H1 (cell line): Measurements from ENCODE around the gene MSANTD4. TPM values are rescaled to one million over a fixed set of nuclear protein-coding genes. Genes with fewer than 3 reads are reported as not detected.

Experiments used
- CTCF ChIA-PET: fragments of 300-600 bp; sonication (Branson Sonifier 250); formaldehyde crosslinking; loops from one replicate; lab custom pipeline; 2021; ENCODE audit not compliant: partially characterized antibody; lab: Charles Lee
- POLR2A ChIA-PET: fragments of 300-600 bp; sonication (Branson Sonifier 250); formaldehyde crosslinking; loops from one replicate; lab custom pipeline; 2021; ENCODE audit warnings: inconsistent platforms; ENCODE audit not compliant: partially characterized antibody; lab: Charles Lee
- DNase-seq, 2 experiments: peaks; one replicate each; pipeline versions ENCODE4 v3.0.0 to v3.0.0-alpha.2; 2010 to 2022; ENCODE audit warnings: low spot score in 2 of 2, low read depth in 1 of 2, mixed read lengths in 1 of 2
- FAIRE-seq: peaks from 2 replicates; lab custom pipeline; 2011; peaks lifted over from hg19 to GRCh38; lab: Jason Lieb, UNC
- H2AFZ ChIP-seq: 2 replicates; pipeline ENCODE4 v1.8.1; 2012; ENCODE audit warnings: low read length, inconsistent platforms
- H2AK5ac ChIP-seq: 2 replicates; pipeline ENCODE4 v1.6.1; 2013; ENCODE audit warnings: low read depth, low read length
- H2BK120ac ChIP-seq: replicated peaks from 2 replicates; pipeline ENCODE3; 2013; ENCODE audit warnings: low read depth, low read length, inconsistent platforms
- H2BK12ac ChIP-seq: 2 replicates; pipeline ENCODE4 v1.6.1; 2013; ENCODE audit warnings: low read depth, low read length
- H2BK15ac ChIP-seq: 2 replicates; pipeline ENCODE4 v1.6.1; 2013; ENCODE audit warnings: low read length
- H2BK20ac ChIP-seq: 2 replicates; pipeline ENCODE4 v1.6.1; 2013; ENCODE audit warnings: low read length
- H2BK5ac ChIP-seq: 2 replicates; pipeline ENCODE4 v1.6.1; 2013; ENCODE audit warnings: low read depth, low read length
- H3K14ac ChIP-seq: 2 replicates; pipeline ENCODE4 v1.6.1; 2013; ENCODE audit warnings: inconsistent platforms; ENCODE audit not compliant: insufficient read length
- H3K18ac ChIP-seq: 2 replicates; pipeline ENCODE4 v1.6.1; 2013; ENCODE audit warnings: low read length; ENCODE audit errors: extremely low read depth
- H3K23ac ChIP-seq: 2 replicates; pipeline ENCODE4 v1.6.1; 2013; ENCODE audit warnings: inconsistent platforms; ENCODE audit not compliant: insufficient read length
- H3K23me2 ChIP-seq: 2 replicates; pipeline ENCODE4 v1.6.1; 2013; ENCODE audit warnings: low read depth, low read length
- H3K27ac ChIP-seq: 2 replicates; pipeline ENCODE4 v1.6.1; 2011; ENCODE audit warnings: low read depth, low read length, inconsistent platforms
- H3K27me3 ChIP-seq, 4 experiments: replicated peaks in 1 of 4; 1 replicate in 1 of 4; 2 replicates in 3 of 4; pipeline versions ENCODE4 v1.6.1 to v1.8.1; 2011 to 2013; ENCODE audit warnings: low read length in 3 of 4, mild to moderate bottlenecking in 3 of 4, inconsistent platforms in 2 of 4, mixed read lengths in 2 of 4, moderate library complexity in 1 of 4; ENCODE audit not compliant: control insufficient read depth in 3 of 4, insufficient read depth in 3 of 4; ENCODE audit errors: extremely low read depth in 1 of 4
- H3K36me3 ChIP-seq, 4 experiments: 2 replicates each; pipeline versions ENCODE4 v1.6.1 to v1.8.1; 2011 to 2013; ENCODE audit warnings: mild to moderate bottlenecking in 4 of 4, low read length in 3 of 4, moderate library complexity in 2 of 4, control low read depth in 1 of 4, inconsistent platforms in 1 of 4; ENCODE audit not compliant: insufficient read depth in 4 of 4, control insufficient read depth in 2 of 4
- H3K4ac ChIP-seq: replicated peaks from 2 replicates; pipeline ENCODE3; 2013; ENCODE audit warnings: low read length, low read depth, mixed read lengths, inconsistent platforms; ENCODE audit not compliant: insufficient read length
- H3K4me1 ChIP-seq, 4 experiments: replicated peaks in 1 of 4; 1 replicate in 1 of 4; 2 replicates in 3 of 4; pipeline versions ENCODE4 v1.6.1 to v1.8.1; 2011 to 2013; ENCODE audit warnings: low read length in 3 of 4, inconsistent platforms in 2 of 4, mixed read lengths in 1 of 4; ENCODE audit not compliant: insufficient read depth in 4 of 4, control insufficient read depth in 3 of 4
- H3K4me2 ChIP-seq, 2 experiments: 2 replicates each; pipeline versions ENCODE4 v1.6.1 to v1.8.1; 2011 to 2013; ENCODE audit warnings: low read depth in 2 of 2, low read length in 2 of 2, control low read depth in 1 of 2, inconsistent platforms in 1 of 2, mild to moderate bottlenecking in 1 of 2; ENCODE audit not compliant: insufficient read depth in 1 of 2
- H3K4me3 ChIP-seq, 4 experiments: fragments of 200-600, 300-600 bp in 1 of 4; sonication (generic), shearing (Covaris generic), sonication (Bioruptor Twin) in 1 of 4; 2 replicates each; pipeline versions ENCODE4 v1.5.1 to v1.8.1; 2011 to 2016; ENCODE audit warnings: low read length in 4 of 4, low read depth in 3 of 4, control low read depth in 2 of 4, inconsistent platforms in 2 of 4, mild to moderate bottlenecking in 2 of 4, mixed read lengths in 1 of 4, moderate library complexity in 1 of 4; ENCODE audit not compliant: insufficient read depth in 2 of 4; ENCODE audit errors: extremely low read depth in 1 of 4
- H3K56ac ChIP-seq: replicated peaks from 2 replicates; pipeline ENCODE3; 2013; ENCODE audit warnings: low read depth, mild to moderate bottlenecking, mixed read lengths, low read length, inconsistent platforms; ENCODE audit not compliant: insufficient read length
- H3K79me1 ChIP-seq: 2 replicates; pipeline ENCODE4 v1.6.1; 2013; ENCODE audit warnings: low read depth, low read length, control low read depth
- H3K79me2 ChIP-seq, 2 experiments: 2 replicates each; pipeline versions ENCODE4 v1.6.1 to v1.8.1; 2012 to 2013; ENCODE audit warnings: low read length in 2 of 2, mild to moderate bottlenecking in 2 of 2, inconsistent platforms in 1 of 2; ENCODE audit not compliant: insufficient read depth in 2 of 2, control insufficient read depth in 1 of 2
- H3K9ac ChIP-seq, 4 experiments: replicated peaks in 1 of 4; 1 replicate in 1 of 4; 2 replicates in 3 of 4; pipeline versions ENCODE4 v1.6.1 to v1.8.1; 2011 to 2013; ENCODE audit warnings: low read depth in 3 of 4, low read length in 3 of 4, control low read depth in 2 of 4, mild to moderate bottlenecking in 2 of 4, moderate library complexity in 2 of 4, inconsistent platforms in 1 of 4; ENCODE audit errors: extremely low read depth in 1 of 4
- H3K9me3 ChIP-seq, 2 experiments: 2 replicates each; pipeline versions ENCODE4 v1.6.1 to v1.8.1; 2012 to 2013; ENCODE audit warnings: mild to moderate bottlenecking in 2 of 2, moderate library complexity in 2 of 2, control low read depth in 1 of 2, inconsistent platforms in 1 of 2, low read depth in 1 of 2, low read length in 1 of 2, mixed read lengths in 1 of 2; ENCODE audit not compliant: insufficient read depth in 2 of 2
- H4K20me1 ChIP-seq, 2 experiments: replicated peaks in 1 of 2; 2 replicates each; pipeline versions ENCODE3 to v1.8.1; 2011 to 2013; ENCODE audit warnings: inconsistent platforms in 2 of 2, low read length in 2 of 2, mild to moderate bottlenecking in 1 of 2; ENCODE audit not compliant: insufficient read depth in 2 of 2, control insufficient read depth in 1 of 2
- H4K5ac ChIP-seq: 2 replicates; pipeline ENCODE4 v1.6.1; 2013; ENCODE audit warnings: low read length, low read depth, mixed read lengths, inconsistent platforms; ENCODE audit not compliant: insufficient read length
- H4K8ac ChIP-seq: 2 replicates; pipeline ENCODE4 v1.8.0; 2013; ENCODE audit warnings: mild to moderate bottlenecking, moderate library complexity, low read length, inconsistent platforms; ENCODE audit not compliant: insufficient read depth; ENCODE audit errors: extremely low read depth
- H4K91ac ChIP-seq: replicated peaks from 2 replicates; pipeline ENCODE3; 2013; ENCODE audit warnings: low read length, mixed read lengths, inconsistent platforms; ENCODE audit not compliant: insufficient read length
- CEBPB ChIP-seq: IDR thresholded peaks from 2 replicates; pipeline ENCODE4 v1.6.1; 2012; ENCODE audit warnings: low read depth, low read length
- EGR1 ChIP-seq: IDR thresholded peaks from 2 replicates; pipeline ENCODE4 v1.6.1; 2011; ENCODE audit warnings: low read depth, low read length, borderline replicate concordance
- EP300 ChIP-seq, 2 experiments: IDR thresholded peaks; 1 replicate in 1 of 2; 2 replicates in 1 of 2; pipeline ENCODE4 v1.6.1; 2011 to 2012; ENCODE audit warnings: low read depth in 2 of 2, low read length in 2 of 2, mild to moderate bottlenecking in 2 of 2, borderline replicate concordance in 1 of 2, inconsistent platforms in 1 of 2, moderate library complexity in 1 of 2
- GTF2F1 ChIP-seq: IDR thresholded peaks from 2 replicates; pipeline ENCODE4 v1.6.1; 2012; ENCODE audit warnings: low read depth, low read length, improper control_type of control experiment, borderline replicate concordance
- JUND ChIP-seq: IDR thresholded peaks from 2 replicates; pipeline ENCODE4 v1.6.1; 2011; ENCODE audit warnings: mild to moderate bottlenecking, improper control_type of control experiment, low read length
- POLR2A ChIP-seq, 2 experiments: IDR thresholded peaks; 1 replicate in 1 of 2; 2 replicates in 1 of 2; pipeline ENCODE4 v1.6.1; 2011; ENCODE audit warnings: low read depth in 2 of 2, low read length in 2 of 2, mild to moderate bottlenecking in 2 of 2; ENCODE audit errors: control extremely low read depth in 1 of 2
- RBBP5 ChIP-seq: IDR thresholded peaks from 2 replicates; pipeline ENCODE4 v1.7.1; 2012; ENCODE audit warnings: low read depth, mild to moderate bottlenecking, inconsistent platforms, low read length, moderate library complexity, borderline replicate concordance
- SUZ12 ChIP-seq: fragments of 200-600 bp; sonication (generic); IDR thresholded peaks from 2 replicates; pipeline ENCODE4 v1.6.1; 2012; ENCODE audit warnings: mild to moderate bottlenecking, inconsistent platforms, low read length, moderate library complexity, mixed read lengths
- YY1 ChIP-seq: IDR thresholded peaks from 2 replicates; pipeline ENCODE4 v1.6.1; 2011; ENCODE audit warnings: low read depth, mild to moderate bottlenecking, low read length
- WGBS, 2 experiments: shearing (Covaris generic) in 1 of 2; methylation state at CpG; one replicate each; pipeline versions ENCODE4 v1.1.6 to v1.1.7; 2013 to 2015; ENCODE audit warnings: low lambda C conversion rate in 2 of 2, mixed read lengths in 2 of 2, inconsistent platforms in 1 of 2, low coverage in 1 of 2, missing lambda C conversion rate in 1 of 2; ENCODE audit not compliant: insufficient replicate concordance in 2 of 2, insufficient coverage in 1 of 2, insufficient read length in 1 of 2; ENCODE audit errors: extremely low coverage in 1 of 2, missing lambda C conversion rate in 1 of 2; 5-methylcytosine and 5-hydroxymethylcytosine counted together
- polyA plus RNA-seq, 7 experiments: library from polyadenylated mRNA; depleted of rRNA in 3 of 7; stranded (reverse) in 5 of 7; unstranded in 2 of 7; fragments of >200 nt in 5 of 7; fragments of 200-250 nt in 2 of 7; gene quantifications; 1 replicate in 5 of 7; 2 replicates in 1 of 7; 4 replicates in 1 of 7; pipeline versions ENCODE4 v1.2.1 to v1.2.3, GENCODE V29; 2011 to 2013; ENCODE audit warnings: missing spikeins in 2 of 7, mixed read lengths in 2 of 7
- total RNA-seq: library from RNA; stranded (reverse); fragmentation: NEBNext Ultra II Directional; extraction: Animal tissue kit (Norgen Biotek cat#: 25700); gene quantifications from 2 replicates; pipeline ENCODE4 v1.2.1, GENCODE V29; 2021
- TF ChIP-seq, protein P1 (sequence below): IDR thresholded peaks from 2 replicates; pipeline ENCODE4 v1.6.1; 2012; ENCODE audit warnings: inconsistent platforms

MSANTD4 gene
- total and polyA plus RNA-seq, 2 of the 8 experiments (the other 6 are each of a cell fraction or from before 2014, with no cell fraction given), result 5.1 to 21.9 TPM

DNA sequence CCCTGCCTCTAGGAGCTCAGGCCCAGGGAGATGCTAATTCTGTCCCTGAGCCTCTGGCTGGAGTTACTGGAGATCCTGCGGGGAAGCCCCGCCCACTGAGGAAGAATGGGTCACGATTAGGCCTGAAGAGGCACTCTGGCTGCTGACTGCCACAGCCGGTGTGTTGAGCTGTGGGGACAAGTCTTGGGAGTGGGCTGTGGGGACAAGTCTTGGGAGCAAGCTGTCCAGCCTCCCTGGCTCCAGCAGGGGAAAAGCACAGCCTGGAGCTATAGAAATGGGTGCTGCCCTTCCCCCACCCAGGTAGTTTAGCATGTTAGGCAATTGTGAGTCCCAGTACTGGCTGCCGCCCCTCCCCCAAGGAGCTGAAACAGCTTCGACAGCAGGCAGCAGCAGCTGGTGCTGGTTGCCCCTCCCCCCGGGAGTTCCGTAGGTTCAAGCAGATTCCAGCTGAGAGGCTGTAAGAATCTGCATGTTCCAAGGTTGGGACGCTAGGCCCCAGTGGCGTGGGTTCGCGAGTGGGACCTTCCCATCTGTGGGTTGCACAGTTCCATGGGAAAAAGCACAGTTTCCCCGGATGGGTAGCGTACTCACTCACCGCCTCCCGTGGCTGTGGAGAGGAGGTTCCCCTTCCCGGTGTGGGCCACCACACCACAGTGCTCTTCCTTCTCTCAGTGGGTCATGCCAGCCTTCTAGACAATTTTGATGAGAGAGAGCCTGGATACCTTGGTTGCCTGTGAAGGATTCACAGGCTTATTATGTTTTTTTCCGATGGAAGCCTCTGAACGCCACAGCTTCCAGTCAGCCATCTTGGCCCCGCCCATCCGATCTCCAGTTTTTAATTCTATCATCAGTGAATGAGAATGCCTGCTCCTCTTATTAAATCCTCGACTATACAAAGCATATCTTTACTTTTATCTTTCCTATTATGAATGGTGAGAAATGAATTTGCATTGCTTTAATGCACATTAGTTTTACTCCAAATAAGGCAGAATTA is 61.5 kb downstream of the MSANTD4 start:
- H2AK5ac ChIP-seq, result no peak overlapping the region
- peak overlapping the region; percentile 47 to 52; a peak in 3 of 4 replicates for H3K4me2 ChIP-seq
- peak overlapping the region; percentile 73 for H3K27ac ChIP-seq
- H3K79me1 ChIP-seq, result no peaks in the 10 kb centered on the region
- H3K23me2 ChIP-seq, result no peaks in the 10 kb centered on the region
- H4K5ac ChIP-seq, result peak overlapping the region; percentile 66
- H2BK120ac ChIP-seq, result peak overlapping the region; percentile 79
- CTCF ChIA-PET, result interaction anchor here (0.7 kb wide), 1 partner anchor 13 kb away, joined by 3 read pairs; no protein-coding TSS in a partner anchor
- no peak overlapping the region for H3K4ac ChIP-seq
- peak overlapping the region; percentile 52 for H4K91ac ChIP-seq
- peak overlapping the region; percentile 90; the same call in 1 of the 2 replicates for H4K8ac ChIP-seq
- no peak overlapping the region; a peak in 2 of 8 replicates for H3K4me3 ChIP-seq
- no peaks in the 10 kb centered on the region for H3K27me3 ChIP-seq
- no peaks in the 10 kb centered on the region for H3K79me2 ChIP-seq
- no peak overlapping the region for H3K23ac ChIP-seq
- no peaks in the 10 kb centered on the region for H3K9me3 ChIP-seq
- peaks cover 0 to 11% (median 3%) of the 10 kb centered on the region in 4 experiments; a peak in 6 of 7 replicates for H3K4me1 ChIP-seq
- H2AFZ ChIP-seq, result peak overlapping the region; percentile 86; the same call in 1 of the 2 replicates
- WGBS, 2 experiments, result 89% methylated on average over 13 of the region's 22 CpGs; no CpG with 5 or more reads in 1 of the 2 experiments
- H2BK20ac ChIP-seq, result peak overlapping the region; percentile 75; the same call in 1 of the 2 replicates
- H3K56ac ChIP-seq, result peak overlapping the region; percentile 59
- POLR2A ChIA-PET, result interaction anchor here (0.6 to 1.4 kb wide), 4 partner anchors 13 to 36 kb away, joined by 3 read pairs; no protein-coding TSS in a partner anchor
- FAIRE-seq (no peak), DNase-seq (peak in 1 of 2 experiments; percentile 72)
- H4K20me1 ChIP-seq, result no peaks in the 10 kb centered on the region
- H2BK15ac ChIP-seq, result no peak overlapping the region
- no peak overlapping the region; a peak in 1 of 7 replicates for H3K9ac ChIP-seq
- no peak overlapping the region for H3K14ac ChIP-seq
- peak overlapping the region; percentile 96 for H2BK12ac ChIP-seq
- peak overlapping the region; percentile 96 for H3K18ac ChIP-seq
- peak overlapping the region; percentile 97 for H2BK5ac ChIP-seq
- no peaks in the 10 kb centered on the region for H3K36me3 ChIP-seq
- TF ChIP-seq RBBP5 (peak; percentile 99), EGR1 (no peak), GTF2F1 (no peak), SUZ12 (no peak), CEBPB (peak; percentile 66), POLR2A (IDR thresholded peaks at IDR 0.05; ENCODE audit: control extremely low read depth in 1 of 2, low read depth in 2 of 2, low read length in 2 of 2) (no peak), JUND (no peak), EP300 (IDR thresholded peaks at IDR 0.05; ENCODE audit: borderline replicate concordance in 1 of 2, low read depth in 2 of 2, low read length in 2 of 2) (peak; percentile 12 to 23; a peak in 2 of 3 replicates), YY1 (peak; percentile 53; the same call in 1 of the 2 replicates)
- TF ChIP-seq, protein P1, sequence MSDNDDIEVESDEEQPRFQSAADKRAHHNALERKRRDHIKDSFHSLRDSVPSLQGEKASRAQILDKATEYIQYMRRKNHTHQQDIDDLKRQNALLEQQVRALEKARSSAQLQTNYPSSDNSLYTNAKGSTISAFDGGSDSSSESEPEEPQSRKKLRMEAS, result peak; percentile 30; the same call in 1 of the 2 replicates
